Activated T-helper 2 cell treated with anti-CD3 and anti-CD28 coated beads, Interferon-gamma antibody, Interleukin-2, Interleukin-4, amounts not matched to agents 10 μg/mL and 5 μg/mL and 100 μg/mL, durations not matched to agents 14 hours and 24 hours and 36 hours (primary cell): Measurements from ENCODE around the gene RPL10. TPM values are rescaled to one million over a fixed set of nuclear protein-coding genes. Genes with fewer than 3 reads are reported as not detected.
A peak's percentile ranks its signal among the peaks of the same experiment; 100 is the strongest.

Source experiments
- DNase-seq: peaks from one replicate; pipeline ENCODE4 v3.0.0; 2021; ENCODE audit warnings: low spot score
- H3K27ac Mint-ChIP-seq: one replicate; pipeline ENCODE4 v1.8.0; 2021; ENCODE audit warnings: mixed read lengths
- H3K27me3 Mint-ChIP-seq: one replicate; pipeline ENCODE4 v1.8.0; 2021; ENCODE audit warnings: low read depth, mixed read lengths
- H3K36me3 Mint-ChIP-seq: one replicate; pipeline ENCODE4 v1.8.0; 2021; ENCODE audit warnings: low read depth, mixed read lengths
- H3K4me1 Mint-ChIP-seq: one replicate; pipeline ENCODE4 v1.8.0; 2021; ENCODE audit warnings: low read depth, mixed read lengths
- H3K4me3 Mint-ChIP-seq: one replicate; pipeline ENCODE4 v1.8.0; 2021; ENCODE audit warnings: low read depth, mild to moderate bottlenecking, moderate library complexity, mixed read lengths
- H3K9me3 Mint-ChIP-seq: one replicate; pipeline ENCODE4 v1.8.0; 2021; ENCODE audit warnings: mixed read lengths
- intact Hi-C: fragments of 100-400 bp; cut with micrococcal nuclease; formaldehyde crosslinking; loops from one replicate; pipeline ENCODE4 v1.15.1; 2023
- total RNA-seq: library from RNA; stranded (reverse); gene quantifications from 2 replicates; pipeline ENCODE4 v1.2.3, GENCODE V29; 2022

RPL10 gene
- total RNA-seq, 1 donor from 2014 or later = 2,692 TPM

GRCh38 chrX:154355094-154355775 lies 42.9 kb upstream of the RPL10 start:
- H3K9me3 Mint-ChIP-seq = no peaks in the 10 kb centered on the region
- H3K4me3 Mint-ChIP-seq = no peak overlapping the region
- peaks cover 4% of the 10 kb centered on the region for H3K4me1 Mint-ChIP-seq
- no peak for DNase-seq
- H3K36me3 Mint-ChIP-seq = peaks cover 52% of the 10 kb centered on the region
- no peak overlapping the region for H3K27ac Mint-ChIP-seq
- H3K27me3 Mint-ChIP-seq = no peaks in the 10 kb centered on the region
- intact Hi-C loops = no loop called here

GRCh38 chrX:154355776-154356140 lies 42.4 kb upstream of the RPL10 start:
- intact Hi-C loops = no loop called here
- H3K27ac Mint-ChIP-seq = no peak overlapping the region
- H3K36me3 Mint-ChIP-seq = peaks cover 52% of the 10 kb centered on the region
- H3K4me1 Mint-ChIP-seq = peaks cover 4% of the 10 kb centered on the region
- no peak for DNase-seq
- H3K27me3 Mint-ChIP-seq = no peaks in the 10 kb centered on the region
- no peak overlapping the region for H3K4me3 Mint-ChIP-seq
- H3K9me3 Mint-ChIP-seq = no peaks in the 10 kb centered on the region

DNA sequence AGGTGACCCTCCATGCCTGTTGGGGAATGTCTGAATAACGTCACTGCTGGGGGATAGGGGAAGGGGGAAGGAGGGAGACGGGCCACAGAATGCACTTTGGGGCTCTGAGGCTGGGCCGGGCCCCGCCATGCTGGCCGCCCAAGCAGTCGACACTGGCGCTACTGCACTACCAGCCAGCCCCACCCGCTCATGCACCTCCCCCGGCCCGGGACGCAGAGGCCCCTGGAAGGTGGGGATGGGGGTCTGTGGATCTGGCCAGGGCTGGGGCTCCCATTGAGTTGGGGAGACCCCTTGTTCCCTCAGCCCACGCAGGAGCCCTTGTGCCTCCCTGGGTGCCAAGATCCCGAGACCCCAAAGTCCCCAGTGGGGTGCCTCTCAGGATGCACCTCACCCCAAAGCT lies 41.6 kb upstream of the RPL10 start:
- DNase-seq = no peak
- H3K27ac Mint-ChIP-seq = no peak overlapping the region
- no peaks in the 10 kb centered on the region for H3K9me3 Mint-ChIP-seq
- H3K36me3 Mint-ChIP-seq = peaks cover 57% of the 10 kb centered on the region
- no peaks in the 10 kb centered on the region for H3K27me3 Mint-ChIP-seq
- H3K4me3 Mint-ChIP-seq = no peak overlapping the region
- H3K4me1 Mint-ChIP-seq = peaks cover 4% of the 10 kb centered on the region
- intact Hi-C loops = no loop called here

DNA sequence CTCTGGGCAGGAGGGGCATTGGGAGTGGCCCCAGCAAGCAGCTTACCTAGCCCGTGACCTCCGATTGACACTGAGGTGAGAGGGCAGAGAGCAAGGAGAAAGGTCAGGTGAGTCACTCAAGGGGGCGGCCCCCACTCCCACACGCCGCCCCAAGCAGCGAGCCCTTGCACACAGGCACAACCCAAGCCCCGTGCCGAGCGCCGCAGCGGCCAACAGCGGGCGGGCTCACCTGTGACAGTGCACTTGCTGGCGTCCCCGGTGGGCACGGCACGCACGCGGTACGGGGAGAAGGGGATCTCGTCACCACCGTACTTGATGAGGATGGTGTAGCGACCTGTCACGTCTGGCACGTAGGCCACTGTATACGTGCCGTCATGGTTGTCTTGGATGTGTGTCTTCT lies 41.0 kb upstream of the RPL10 start:
- no peaks in the 10 kb centered on the region for H3K9me3 Mint-ChIP-seq
- H3K4me1 Mint-ChIP-seq = peaks cover 6% of the 10 kb centered on the region
- no peak for DNase-seq
- H3K27ac Mint-ChIP-seq = no peak overlapping the region
- H3K27me3 Mint-ChIP-seq = no peaks in the 10 kb centered on the region
- H3K36me3 Mint-ChIP-seq = peaks cover 58% of the 10 kb centered on the region
- intact Hi-C loops = no loop called here
- H3K4me3 Mint-ChIP-seq = no peak overlapping the region

DNA sequence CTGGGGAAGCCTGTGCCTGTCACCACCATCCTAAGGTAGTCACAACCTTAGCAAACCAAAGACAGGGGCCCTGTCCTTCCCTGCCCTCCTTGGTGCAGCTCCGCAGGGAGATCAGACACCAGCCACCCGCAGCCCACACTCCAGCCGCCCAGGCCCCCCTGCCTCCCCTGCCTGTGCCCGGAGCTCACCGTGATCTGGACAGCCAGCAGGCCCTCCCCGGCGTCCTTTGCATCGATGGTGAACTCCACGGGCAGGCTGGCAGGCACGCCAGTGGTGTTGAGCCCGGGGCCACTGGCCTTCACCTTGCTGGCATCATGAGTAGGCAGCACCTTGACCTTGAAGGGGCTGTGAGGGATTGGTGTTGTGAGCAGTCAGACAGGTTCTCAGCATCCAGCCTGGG lies 40.2 kb upstream of the RPL10 start:
- intact Hi-C loops = no loop called here
- no peaks in the 10 kb centered on the region for H3K9me3 Mint-ChIP-seq
- DNase-seq = no peak
- H3K27ac Mint-ChIP-seq = no peak overlapping the region
- H3K4me3 Mint-ChIP-seq = no peak overlapping the region
- peaks cover 63% of the 10 kb centered on the region for H3K36me3 Mint-ChIP-seq
- H3K4me1 Mint-ChIP-seq = peaks cover 9% of the 10 kb centered on the region
- H3K27me3 Mint-ChIP-seq = no peaks in the 10 kb centered on the region

GRCh38 chrX:154358829-154359228 lies 39.3 kb upstream of the RPL10 start:
- intact Hi-C loops = no loop called here
- H3K36me3 Mint-ChIP-seq = peaks cover 60% of the 10 kb centered on the region
- H3K4me3 Mint-ChIP-seq = no peak overlapping the region
- H3K27me3 Mint-ChIP-seq = no peaks in the 10 kb centered on the region
- peaks cover 8% of the 10 kb centered on the region for H3K4me1 Mint-ChIP-seq
- H3K27ac Mint-ChIP-seq = peak overlapping the region; percentile 12
- no peak for DNase-seq
- no peaks in the 10 kb centered on the region for H3K9me3 Mint-ChIP-seq

DNA sequence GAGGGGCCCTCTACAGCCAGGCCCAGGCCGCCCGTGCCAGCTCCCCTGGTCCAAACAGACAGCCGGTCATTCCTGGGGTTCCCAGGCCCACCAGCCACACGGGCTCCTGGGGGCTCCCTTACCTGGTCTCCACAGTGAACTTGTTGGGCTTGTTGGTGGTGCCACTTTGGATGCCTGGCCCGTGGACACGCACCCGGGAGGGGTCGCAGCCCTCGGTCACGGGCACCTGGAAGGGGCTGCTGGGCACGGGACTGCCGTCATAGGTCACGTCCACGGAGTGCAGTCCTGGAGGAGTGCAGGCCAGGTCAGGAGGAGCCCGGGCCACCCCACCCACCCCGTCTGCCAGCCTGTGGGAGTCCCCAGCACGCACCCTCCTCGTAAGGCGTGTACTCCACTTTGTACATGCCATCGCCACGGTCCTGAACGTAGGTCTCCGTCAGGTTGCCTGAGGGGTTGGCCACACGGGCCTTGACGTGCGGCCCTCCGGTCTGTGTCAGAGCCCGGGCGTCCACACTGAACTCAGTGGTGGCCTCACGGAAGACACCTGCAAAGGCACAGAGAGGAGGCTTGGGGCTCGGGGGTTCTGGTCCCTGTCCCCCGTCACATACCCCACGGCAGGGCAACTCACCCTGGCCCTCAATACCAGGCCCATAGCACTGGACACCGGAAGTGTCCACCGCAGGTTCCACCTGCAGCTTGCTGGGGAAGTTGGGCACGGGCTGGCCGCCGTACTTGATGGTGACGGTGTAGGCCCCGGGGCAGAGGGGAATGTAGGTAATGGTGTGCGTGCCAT lies 38.6 kb upstream of the RPL10 start:
- Mint-ChIP-seq H3K4me3 (no peak overlapping the region), H3K27me3 (no peaks in the 10 kb centered on the region), H3K9me3 (no peaks in the 10 kb centered on the region)

DNA sequence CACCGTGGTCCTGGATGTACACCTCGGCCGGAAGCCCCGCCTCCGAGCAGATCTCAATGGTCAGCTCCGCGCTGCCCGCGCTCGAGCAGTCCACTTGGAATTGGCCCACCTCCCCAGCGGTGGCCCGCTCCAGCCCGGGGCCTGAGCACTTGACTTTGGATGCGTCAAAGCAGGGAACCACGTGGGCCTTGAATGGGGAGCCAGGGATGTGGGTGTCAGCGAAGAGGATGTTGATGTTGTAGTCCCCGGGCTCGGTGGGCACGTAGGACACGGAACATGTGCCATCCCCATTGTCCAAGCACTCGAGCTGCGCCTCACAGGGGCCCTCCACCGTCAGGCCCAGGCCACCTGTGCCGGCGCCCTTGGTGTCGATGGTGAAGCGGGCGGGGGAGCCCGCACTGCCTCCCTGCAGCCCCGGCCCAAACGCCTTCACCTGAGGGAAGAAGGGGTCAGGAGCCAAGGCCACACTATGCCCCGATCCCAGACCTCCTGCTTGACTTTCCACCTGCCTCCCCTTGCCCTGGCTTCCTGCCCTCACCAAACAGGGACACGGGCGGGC lies 37.9 kb upstream of the RPL10 start:
- intact Hi-C loops = no loop called here
- H3K27me3 Mint-ChIP-seq = no peaks in the 10 kb centered on the region
- no peak for DNase-seq
- H3K36me3 Mint-ChIP-seq = peaks cover 63% of the 10 kb centered on the region
- no peaks in the 10 kb centered on the region for H3K9me3 Mint-ChIP-seq
- peaks cover 8% of the 10 kb centered on the region for H3K4me1 Mint-ChIP-seq
- no peak overlapping the region for H3K4me3 Mint-ChIP-seq
- no peak overlapping the region for H3K27ac Mint-ChIP-seq

More for the DNA sequence above, 38.6 kb upstream of the RPL10 start:
- H3K4me1 Mint-ChIP-seq = peaks cover 8% of the 10 kb centered on the region
- H3K36me3 Mint-ChIP-seq = peaks cover 57% of the 10 kb centered on the region
- no peak overlapping the region for H3K27ac Mint-ChIP-seq
- DNase-seq = no peak
- intact Hi-C loops = no loop called here

DNA sequence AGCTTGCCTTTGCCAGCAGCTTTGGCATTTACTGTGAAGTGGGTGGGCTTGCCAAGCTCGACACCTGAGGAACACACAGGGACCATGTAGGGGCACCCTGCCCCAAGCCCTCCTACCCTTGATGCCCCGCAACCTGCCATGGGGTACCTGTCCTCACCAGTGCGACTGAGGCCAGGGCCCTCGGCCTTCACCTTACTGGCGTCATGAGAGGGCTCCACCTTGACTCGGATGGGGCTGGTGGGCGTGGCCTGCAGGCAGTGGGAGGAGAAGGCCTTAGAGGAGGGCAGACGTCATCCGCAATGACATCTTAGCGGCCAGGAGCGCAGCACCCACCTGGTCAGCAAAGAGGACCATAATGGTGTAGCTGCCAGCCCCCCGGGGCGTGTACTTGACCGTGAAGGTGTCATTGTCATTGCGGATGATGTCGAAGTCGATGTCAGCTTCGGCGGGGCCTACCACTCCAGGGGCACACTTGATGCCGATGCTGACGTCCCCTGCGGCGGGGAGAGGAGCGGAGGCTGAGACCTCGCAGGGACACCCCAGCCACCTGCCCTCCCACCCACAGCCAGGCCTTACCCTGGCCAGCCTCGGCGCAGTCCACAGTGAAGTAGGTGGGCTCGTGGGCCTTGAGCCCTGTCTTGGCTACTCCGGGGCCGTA lies 36.0 kb upstream of the RPL10 start:
- DNase-seq = no peak
- Mint-ChIP-seq H3K9me3 (no peaks in the 10 kb centered on the region), H3K27me3 (no peaks in the 10 kb centered on the region), H3K36me3 (peaks cover 66% of the 10 kb centered on the region), H3K4me1 (peaks cover 5% of the 10 kb centered on the region), H3K27ac (no peak overlapping the region), H3K4me3 (no peak overlapping the region)
- intact Hi-C loops = no loop called here

DNA sequence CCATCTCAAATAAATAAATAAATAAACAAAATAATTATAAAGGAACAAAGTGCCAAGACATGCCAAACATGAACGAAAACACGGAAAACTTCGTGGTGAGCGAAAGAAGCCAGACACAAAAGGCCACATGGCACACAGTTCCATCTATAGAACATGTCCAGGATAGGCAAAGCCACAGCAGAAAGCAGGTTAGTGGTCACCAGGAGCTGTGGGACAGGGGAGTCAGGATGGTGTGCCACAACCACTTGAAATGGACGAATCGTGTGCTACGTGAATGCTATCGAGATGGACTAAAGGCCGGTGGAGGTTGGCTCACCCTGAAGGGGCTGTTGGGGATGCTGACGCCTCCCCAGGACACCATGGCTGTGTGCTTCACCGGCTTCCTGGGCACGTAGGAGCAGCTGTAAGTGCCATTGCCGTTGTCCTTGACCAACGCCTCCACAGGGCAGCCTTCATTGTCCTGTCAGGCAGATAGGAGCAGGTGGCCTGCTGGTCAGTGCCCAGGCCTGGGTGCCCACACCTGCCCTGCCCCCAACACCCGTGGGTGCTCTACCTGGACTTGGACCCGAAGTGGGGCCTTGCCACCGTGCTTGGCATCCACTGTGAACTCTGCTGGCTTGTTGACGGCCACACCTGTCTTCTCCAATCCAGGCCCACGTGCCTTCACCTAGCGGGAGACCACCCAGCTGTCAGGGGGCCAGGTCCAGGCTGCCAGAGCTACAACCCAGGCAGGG lies 34.3 kb upstream of the RPL10 start:
- Mint-ChIP-seq H3K27ac (no peak overlapping the region), H3K4me3 (no peak overlapping the region), H3K4me1 (peaks cover 10% of the 10 kb centered on the region), H3K36me3 (peaks cover 61% of the 10 kb centered on the region), H3K27me3 (no peaks in the 10 kb centered on the region), H3K9me3 (no peaks in the 10 kb centered on the region)
- DNase-seq = no peak
- intact Hi-C loops = no loop called here

- no peak overlapping the region for H3K27ac Mint-ChIP-seq
- intact Hi-C loops = no loop called here
- no peaks in the 10 kb centered on the region for H3K27me3 Mint-ChIP-seq
- H3K9me3 Mint-ChIP-seq = no peaks in the 10 kb centered on the region
- peaks cover 10% of the 10 kb centered on the region for H3K4me1 Mint-ChIP-seq
- peaks cover 62% of the 10 kb centered on the region for H3K36me3 Mint-ChIP-seq
- DNase-seq = no peak
- no peak overlapping the region for H3K4me3 Mint-ChIP-seq
Measured at GRCh38 chrX:154365052-154365600, 33.1 kb upstream of the RPL10 start.

DNA sequence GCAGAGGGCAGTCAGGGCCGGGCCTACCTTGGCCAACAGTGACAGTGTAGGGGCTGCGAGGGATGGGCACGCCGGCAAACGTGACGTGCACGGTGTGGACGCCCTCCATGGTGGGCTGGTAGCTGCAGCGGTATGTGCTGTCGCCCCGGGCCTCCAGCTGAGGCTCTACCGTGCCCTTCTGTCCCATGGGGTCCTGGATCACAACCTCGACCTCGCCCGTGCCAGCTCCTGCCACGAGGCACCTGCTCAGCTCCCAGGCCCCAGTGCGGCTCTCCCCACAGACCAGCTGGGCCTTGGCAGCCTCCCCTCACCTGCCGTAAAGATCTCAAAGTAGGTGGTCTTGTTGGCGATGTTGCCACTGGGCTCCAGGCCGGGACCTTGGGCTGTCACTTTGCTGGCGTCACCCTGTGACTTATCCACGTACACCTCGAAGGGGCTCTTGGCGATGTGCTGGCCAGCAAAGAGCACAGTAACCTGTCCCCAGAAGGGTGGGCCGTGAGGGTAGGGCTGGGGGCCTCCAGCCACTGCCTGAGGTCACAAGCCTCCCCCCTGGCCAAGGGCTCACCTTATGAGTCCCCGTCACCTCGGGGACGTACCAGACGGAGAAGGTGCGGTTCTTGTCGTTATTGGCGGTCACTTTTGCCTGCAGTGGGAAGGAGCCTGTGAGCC lies 32.0 kb upstream of the RPL10 start:
- no peak for DNase-seq
- Mint-ChIP-seq H3K9me3 (no peaks in the 10 kb centered on the region), H3K4me3 (no peak overlapping the region), H3K27ac (no peak overlapping the region), H3K27me3 (no peaks in the 10 kb centered on the region), H3K36me3 (peaks cover 60% of the 10 kb centered on the region), H3K4me1 (peaks cover 10% of the 10 kb centered on the region)
- intact Hi-C loops = no loop called here
